Inferior parietal cortex (tissue), 1 donor: ENCODE measurements around the gene FRMPD1.
"Not testable (repeated sequence)": the region's sequence is repeated elsewhere in the genome, so short reads cannot be mapped to it uniquely, and the experiment has no call there.

ENCODE experiments used
- DNase-seq: peaks from one replicate; pipeline ENCODE4 v3.0.0-alpha.2; 2016; ENCODE audit errors: extremely low spot score

The FRMPD1 gene

GRCh38 chr9:37732952-37733351, 82.2 kb downstream of the FRMPD1 start:
- no peak for DNase-seq

GRCh38 chr9:37739222-37739621, 88.5 kb downstream of the FRMPD1 start:
- no peak for DNase-seq

- no peak for DNase-seq
Measured at GRCh38 chr9:37740128-37740527, 89.4 kb downstream of the FRMPD1 start.

GRCh38 chr9:37740631-37741328, 90.0 kb downstream of the FRMPD1 start:
- no peak for DNase-seq

GRCh38 chr9:37745970-37746369, 95.2 kb downstream of the FRMPD1 start:
- no peak for DNase-seq

GRCh38 chr9:37746448-37747270, 95.9 kb downstream of the FRMPD1 start:
- no peak for DNase-seq

GRCh38 chr9:37747271-37747753, 96.6 kb downstream of the FRMPD1 start:
- DNase-seq, result peak; percentile 82

GRCh38 chr9:37749129-37749528, 98.4 kb downstream of the FRMPD1 start:
- DNase-seq, result no peak

GRCh38 chr9:37751186-37751585, 100.4 kb downstream of the FRMPD1 start:
- DNase-seq, result no peak

GRCh38 chr9:37751704-37752103, 101.0 kb downstream of the FRMPD1 start:
- not testable (repeated sequence) for DNase-seq

- DNase-seq, result not testable (repeated sequence)
Measured at GRCh38 chr9:37752112-37752511, 101.4 kb downstream of the FRMPD1 start.

- no peak for DNase-seq
Measured at GRCh38 chr9:37752642-37753488, 102.1 kb downstream of the FRMPD1 start.

- peak; percentile 54 for DNase-seq
Measured at GRCh38 chr9:37753489-37754190, 102.9 kb downstream of the FRMPD1 start, which contains the start of gene TRMT10B. TRMT10B (plus strand) TSS chr9:37753805; CDS start chr9:37761932, 8,127 bp downstream.

- no peak for DNase-seq
Measured at GRCh38 chr9:37758747-37759146, 108.0 kb downstream of the FRMPD1 start.

GRCh38 chr9:37760416-37761161, 109.8 kb downstream of the FRMPD1 start:
- DNase-seq, result no peak

- DNase-seq, result no peak
Measured at GRCh38 chr9:37761511-37761910, 110.8 kb downstream of the FRMPD1 start.

GRCh38 chr9:37765263-37765662, 114.5 kb downstream of the FRMPD1 start:
- DNase-seq, result not testable (repeated sequence)

GRCh38 chr9:37769306-37769705, 118.6 kb downstream of the FRMPD1 start:
- DNase-seq, result no peak

GRCh38 chr9:37769995-37770394, 119.2 kb downstream of the FRMPD1 start:
- no peak for DNase-seq

- DNase-seq, result no peak
Measured at GRCh38 chr9:37775216-37775919, 124.6 kb downstream of the FRMPD1 start.
